ENCODE measurements around the gene CACNA1I. TPM values are rescaled to one million over a fixed set of nuclear protein-coding genes. Genes with fewer than 3 reads are reported as not detected.

CACNA1I gene
- total RNA-seq, 1 donor from 2014 or later: 0.40 TPM

- intact Hi-C loops (cut with DNase I): no loop called here
- ATAC-seq (no peak), DNase-seq (ENCODE audit: low spot score) (no peak)
Measured at GRCh38 chr22:39631381-39632286, 61.1 kb downstream of the CACNA1I start.

GRCh38 chr22:39634530-39635405 is 64.2 kb downstream of the CACNA1I start:
- DNase-seq (ENCODE audit: low spot score) (no peak), ATAC-seq (no peak)
- intact Hi-C loops (cut with DNase I): no loop called here

GRCh38 chr22:39635719-39636118 is 65.2 kb downstream of the CACNA1I start:
- DNase-seq (ENCODE audit: low spot score) (no peak), ATAC-seq (no peak)
- intact Hi-C loops (cut with DNase I): no loop called here

- DNase-seq (ENCODE audit: low spot score) (no peak), ATAC-seq (no peak)
- intact Hi-C loops (cut with DNase I): no loop called here
Measured at GRCh38 chr22:39638958-39639357, 68.4 kb downstream of the CACNA1I start.

- intact Hi-C loops (cut with DNase I): no loop called here
- ATAC-seq: no peak
- DNase-seq (ENCODE audit: low spot score): no peak
Measured at GRCh38 chr22:39641660-39642310, 71.2 kb downstream of the CACNA1I start.

- ATAC-seq (no peak), DNase-seq (ENCODE audit: low spot score) (no peak)
- intact Hi-C loops (cut with DNase I): no loop called here
Measured at GRCh38 chr22:39643311-39644083, 72.9 kb downstream of the CACNA1I start.

GRCh38 chr22:39645532-39645931 is 75.0 kb downstream of the CACNA1I start:
- no peak for ATAC-seq

GRCh38 chr22:39646398-39647063 is 76.0 kb downstream of the CACNA1I start:
- ATAC-seq (no peak), DNase-seq (ENCODE audit: low spot score) (no peak)
- intact Hi-C loops (cut with DNase I): no loop called here

More at GRCh38 chr22:39645532-39645931, 75.0 kb downstream of the CACNA1I start:
- no peak for DNase-seq (ENCODE audit: low spot score)
- intact Hi-C loops (cut with DNase I): no loop called here

GRCh38 chr22:39647836-39648629 is 77.5 kb downstream of the CACNA1I start:
- intact Hi-C loops (cut with DNase I): no loop called here
- DNase-seq (ENCODE audit: low spot score) (no peak), ATAC-seq (no peak)

GRCh38 chr22:39648630-39648950 is 78.0 kb downstream of the CACNA1I start:
- no peak for ATAC-seq
- intact Hi-C loops (cut with DNase I): no loop called here
- no peak for DNase-seq (ENCODE audit: low spot score)

- ATAC-seq (no peak), DNase-seq (ENCODE audit: low spot score) (no peak)
- intact Hi-C loops (cut with DNase I): no loop called here
Measured at GRCh38 chr22:39649500-39650089, 79.0 kb downstream of the CACNA1I start.

GRCh38 chr22:39651053-39651996 is 80.8 kb downstream of the CACNA1I start:
- ATAC-seq (peak; percentile 24), DNase-seq (ENCODE audit: low spot score) (no peak)
- intact Hi-C loops (cut with DNase I): no loop called here

GRCh38 chr22:39652990-39653786 is 82.6 kb downstream of the CACNA1I start:
- no peak for DNase-seq (ENCODE audit: low spot score)
- intact Hi-C loops (cut with DNase I): no loop called here
- no peak for ATAC-seq

- no peak for DNase-seq (ENCODE audit: low spot score)
- intact Hi-C loops (cut with DNase I): no loop called here
- ATAC-seq: no peak
Measured at GRCh38 chr22:39653787-39654077, 83.2 kb downstream of the CACNA1I start.

GRCh38 chr22:39654131-39654926 is 83.8 kb downstream of the CACNA1I start:
- no peak for DNase-seq (ENCODE audit: low spot score)
- intact Hi-C loops (cut with DNase I): no loop called here
- ATAC-seq: no peak

Measured in sciatic nerve (tissue), 2 donors.